RWPE2 (cell line): ENCODE data around the gene CHMP4B.

Experiments
- ATAC-seq: fragments of 200-7000 bp; cut with Tn5 transposase; 3 replicates; pipeline ENCODE4 v1.9.1; 2021; ENCODE audit warnings: low read depth
- DNase-seq: peaks from one replicate; pipeline ENCODE4 v3.0.0-alpha.2; 2020; ENCODE audit warnings: low spot score
- H3K27ac ChIP-seq: fragments of 450-650 bp; 2 replicates; pipeline ENCODE4 v1.5.1; 2017; ENCODE audit warnings: mild to moderate bottlenecking; ENCODE audit not compliant: poor library complexity, severe bottlenecking
- H3K27me3 ChIP-seq: fragments of 250-450 bp; sonication (Bioruptor Pico); 2 replicates; pipeline ENCODE4 v1.5.1; 2021; ENCODE audit warnings: mild to moderate bottlenecking, moderate library complexity; ENCODE audit not compliant: insufficient read depth, poor library complexity, severe bottlenecking
- H3K36me3 ChIP-seq: fragments of 250-450 bp; sonication (Bioruptor Pico); 2 replicates; pipeline ENCODE4 v1.5.1; 2020; ENCODE audit warnings: low read depth, mild to moderate bottlenecking, moderate library complexity
- H3K4me1 ChIP-seq: fragments of 250-450 bp; sonication (Bioruptor Pico); 2 replicates; pipeline ENCODE4 v1.5.1; 2021; ENCODE audit warnings: mild to moderate bottlenecking, moderate library complexity; ENCODE audit not compliant: insufficient read depth, poor library complexity, severe bottlenecking
- H3K4me3 ChIP-seq: fragments of 250-450 bp; sonication (Bioruptor Pico); 2 replicates; pipeline ENCODE4 v1.5.1; 2021; ENCODE audit warnings: mild to moderate bottlenecking, moderate library complexity; ENCODE audit not compliant: severe bottlenecking
- H3K9me3 ChIP-seq: fragments of 250-450 bp; sonication (Bioruptor Pico); 2 replicates; pipeline ENCODE4 v1.5.1; 2021; ENCODE audit warnings: mild to moderate bottlenecking, moderate library complexity; ENCODE audit not compliant: severe bottlenecking
- CTCF ChIP-seq: fragments of 450-650 bp; IDR thresholded peaks from one replicate; pipeline ENCODE4 v1.5.1; 2017; ENCODE audit warnings: mild to moderate bottlenecking, moderate library complexity; ENCODE audit not compliant: poor library complexity, severe bottlenecking

CHMP4B gene

GRCh38 chr20:33766686-33767085, 44.5 kb upstream of the CHMP4B start:
- Histone ChIP-seq H3K4me3 (no peak overlapping the region), H3K36me3 (no peaks in the 10 kb centered on the region), H3K27me3 (no peaks in the 10 kb centered on the region), H3K4me1 (no peaks in the 10 kb centered on the region), H3K27ac (no peak overlapping the region), H3K9me3 (no peaks in the 10 kb centered on the region)
- no peak for ATAC-seq
- no peak for TF ChIP-seq CTCF
- peak; percentile 78 for DNase-seq

GRCh38 chr20:33767777-33768138, 43.4 kb upstream of the CHMP4B start:
- Histone ChIP-seq H3K9me3 (no peaks in the 10 kb centered on the region), H3K27me3 (no peaks in the 10 kb centered on the region), H3K27ac (no peak overlapping the region), H3K4me1 (no peaks in the 10 kb centered on the region), H3K36me3 (no peaks in the 10 kb centered on the region), H3K4me3 (no peak overlapping the region)
- TF ChIP-seq CTCF: no peak
- ATAC-seq (no peak), DNase-seq (no peak)

- DNase-seq (no peak), ATAC-seq (no peak)
- no peaks in the 10 kb centered on the region for H3K4me1 ChIP-seq
- no peaks in the 10 kb centered on the region for H3K9me3 ChIP-seq
- no peak overlapping the region for H3K4me3 ChIP-seq
- no peaks in the 10 kb centered on the region for H3K36me3 ChIP-seq
- TF ChIP-seq CTCF: no peak
- H3K27me3 ChIP-seq: no peaks in the 10 kb centered on the region
- H3K27ac ChIP-seq: no peak overlapping the region
Measured at GRCh38 chr20:33769043-33769442, 42.1 kb upstream of the CHMP4B start.

GRCh38 chr20:33770005-33770404, 41.1 kb upstream of the CHMP4B start:
- ATAC-seq (no peak; the same call in 2 of the 3 replicates), DNase-seq (no peak)
- Histone ChIP-seq H3K4me1 (no peaks in the 10 kb centered on the region), H3K4me3 (no peak overlapping the region), H3K36me3 (no peaks in the 10 kb centered on the region), H3K27me3 (no peaks in the 10 kb centered on the region), H3K9me3 (no peaks in the 10 kb centered on the region), H3K27ac (no peak overlapping the region)
- no peak for TF ChIP-seq CTCF

- H3K4me1 ChIP-seq: no peaks in the 10 kb centered on the region
- ATAC-seq (no peak), DNase-seq (no peak)
- H3K27ac ChIP-seq: no peak overlapping the region
- no peaks in the 10 kb centered on the region for H3K9me3 ChIP-seq
- no peaks in the 10 kb centered on the region for H3K27me3 ChIP-seq
- no peaks in the 10 kb centered on the region for H3K36me3 ChIP-seq
- H3K4me3 ChIP-seq: no peak overlapping the region
- TF ChIP-seq CTCF: no peak
Measured at GRCh38 chr20:33771938-33772337, 39.2 kb upstream of the CHMP4B start.
